Nephron progenitor cell (in vitro differentiated cells): Measurements from ENCODE around the gene CYTH1.

Experiments used
- DNase-seq: peaks from one replicate; pipeline ENCODE4 v3.0.0; 2021
- H3K27ac Mint-ChIP-seq: 2 replicates; pipeline ENCODE4 v1.8.0; 2021; ENCODE audit warnings: mild to moderate bottlenecking, moderate library complexity, mixed read lengths
- H3K27me3 Mint-ChIP-seq: 2 replicates; pipeline ENCODE4 v1.8.0; 2021; ENCODE audit warnings: mild to moderate bottlenecking, low read depth, mixed read lengths; ENCODE audit not compliant: poor library complexity
- H3K36me3 Mint-ChIP-seq: 2 replicates; pipeline ENCODE4 v1.8.0; 2021; ENCODE audit warnings: low read depth, mixed read lengths
- H3K4me1 Mint-ChIP-seq: 2 replicates; pipeline ENCODE4 v1.8.0; 2021; ENCODE audit warnings: mixed read lengths
- H3K4me3 Mint-ChIP-seq: 2 replicates; pipeline ENCODE4 v1.8.0; 2021; ENCODE audit warnings: mild to moderate bottlenecking, moderate library complexity, mixed read lengths
- H3K9me3 Mint-ChIP-seq: 2 replicates; pipeline ENCODE4 v1.8.0; 2021; ENCODE audit warnings: mild to moderate bottlenecking, moderate library complexity, mixed read lengths
- TF ChIP-seq, protein P1 (sequence below): fragments of 200-600 bp; sonication (generic); IDR thresholded peaks from 2 replicates; pipeline ENCODE4 v1.5.0; 2021; ENCODE audit warnings: antibody characterized with exemption

Gene CYTH1

DNA sequence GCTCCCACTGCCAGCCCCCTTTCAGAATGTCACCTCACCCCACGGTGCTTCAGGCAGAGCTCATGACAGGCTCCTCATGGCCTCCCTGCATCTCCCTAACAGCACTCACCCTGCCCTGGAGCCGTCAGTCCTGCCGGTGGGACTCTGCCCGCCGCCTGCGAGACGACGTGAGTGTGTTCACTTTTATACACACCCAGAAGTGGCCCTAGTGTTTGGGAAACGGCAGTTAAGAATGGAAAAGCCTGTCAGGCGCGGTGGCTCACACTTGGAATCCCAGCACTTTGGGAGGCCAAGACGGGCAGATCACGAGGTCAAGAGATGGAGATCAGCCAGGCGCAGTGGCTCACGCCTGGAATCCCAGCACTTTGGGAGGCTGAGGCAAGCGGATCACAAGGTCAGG lies 12.3 kb upstream of the CYTH1 start:
- Mint-ChIP-seq H3K36me3 (peaks cover 57% of the 10 kb centered on the region), H3K27me3 (peaks cover 2% of the 10 kb centered on the region), H3K4me1 (peaks cover 20% of the 10 kb centered on the region), H3K9me3 (no peaks in the 10 kb centered on the region), H3K27ac (no peak overlapping the region), H3K4me3 (no peak overlapping the region)
- DNase-seq = no peak
- TF ChIP-seq, protein P1, sequence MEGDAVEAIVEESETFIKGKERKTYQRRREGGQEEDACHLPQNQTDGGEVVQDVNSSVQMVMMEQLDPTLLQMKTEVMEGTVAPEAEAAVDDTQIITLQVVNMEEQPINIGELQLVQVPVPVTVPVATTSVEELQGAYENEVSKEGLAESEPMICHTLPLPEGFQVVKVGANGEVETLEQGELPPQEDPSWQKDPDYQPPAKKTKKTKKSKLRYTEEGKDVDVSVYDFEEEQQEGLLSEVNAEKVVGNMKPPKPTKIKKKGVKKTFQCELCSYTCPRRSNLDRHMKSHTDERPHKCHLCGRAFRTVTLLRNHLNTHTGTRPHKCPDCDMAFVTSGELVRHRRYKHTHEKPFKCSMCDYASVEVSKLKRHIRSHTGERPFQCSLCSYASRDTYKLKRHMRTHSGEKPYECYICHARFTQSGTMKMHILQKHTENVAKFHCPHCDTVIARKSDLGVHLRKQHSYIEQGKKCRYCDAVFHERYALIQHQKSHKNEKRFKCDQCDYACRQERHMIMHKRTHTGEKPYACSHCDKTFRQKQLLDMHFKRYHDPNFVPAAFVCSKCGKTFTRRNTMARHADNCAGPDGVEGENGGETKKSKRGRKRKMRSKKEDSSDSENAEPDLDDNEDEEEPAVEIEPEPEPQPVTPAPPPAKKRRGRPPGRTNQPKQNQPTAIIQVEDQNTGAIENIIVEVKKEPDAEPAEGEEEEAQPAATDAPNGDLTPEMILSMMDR = no peak

DNA sequence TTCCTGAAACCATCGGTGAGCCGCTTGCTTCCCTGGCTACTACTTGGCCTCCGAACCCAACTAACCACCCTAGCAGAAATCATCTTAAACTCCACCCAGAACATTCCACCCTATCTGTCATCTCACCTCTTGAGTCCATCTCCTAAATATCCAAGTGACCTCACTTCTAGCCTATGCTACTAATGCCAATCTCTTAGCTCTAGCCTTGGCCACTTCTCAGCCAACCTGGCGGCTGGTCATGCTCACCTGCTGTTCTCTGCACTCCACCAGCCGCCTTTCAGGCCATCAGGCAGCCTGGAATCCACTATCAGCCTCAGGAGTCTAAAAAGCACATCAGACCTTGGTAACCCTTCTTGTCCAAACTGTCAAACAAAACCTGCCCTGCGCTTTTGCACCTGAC lies 11.9 kb upstream of the CYTH1 start:
- Mint-ChIP-seq H3K4me3 (no peak overlapping the region), H3K27ac (no peak overlapping the region), H3K4me1 (peaks cover 23% of the 10 kb centered on the region), H3K27me3 (peaks cover 2% of the 10 kb centered on the region), H3K36me3 (peaks cover 53% of the 10 kb centered on the region), H3K9me3 (no peaks in the 10 kb centered on the region)
- DNase-seq = no peak
- TF ChIP-seq, protein P1 = no peak

DNA sequence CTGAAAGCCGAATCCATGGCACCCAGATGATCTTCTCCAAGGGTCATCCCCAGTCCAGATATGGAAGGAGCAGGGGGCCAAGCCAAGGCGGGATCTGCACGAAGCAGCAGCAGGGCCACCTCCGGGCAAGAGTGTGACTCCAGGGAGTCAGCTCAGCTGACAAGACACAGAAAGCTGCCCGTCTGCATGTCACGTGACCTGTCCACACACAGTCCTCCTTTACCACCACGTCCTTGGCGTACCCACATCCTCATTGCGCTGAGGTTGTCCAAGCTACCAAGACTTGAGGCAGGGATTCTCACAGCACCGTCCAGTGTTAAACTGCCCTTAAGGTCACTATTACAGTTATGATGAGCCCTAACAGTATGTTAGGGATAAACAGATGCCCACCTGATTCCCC lies 11.3 kb upstream of the CYTH1 start:
- TF ChIP-seq, protein P1 = no peak
- Mint-ChIP-seq H3K27me3 (peaks cover 2% of the 10 kb centered on the region), H3K27ac (no peak overlapping the region), H3K4me1 (peaks cover 23% of the 10 kb centered on the region), H3K9me3 (no peaks in the 10 kb centered on the region), H3K4me3 (no peak overlapping the region), H3K36me3 (peaks cover 47% of the 10 kb centered on the region)
- no peak for DNase-seq

DNA sequence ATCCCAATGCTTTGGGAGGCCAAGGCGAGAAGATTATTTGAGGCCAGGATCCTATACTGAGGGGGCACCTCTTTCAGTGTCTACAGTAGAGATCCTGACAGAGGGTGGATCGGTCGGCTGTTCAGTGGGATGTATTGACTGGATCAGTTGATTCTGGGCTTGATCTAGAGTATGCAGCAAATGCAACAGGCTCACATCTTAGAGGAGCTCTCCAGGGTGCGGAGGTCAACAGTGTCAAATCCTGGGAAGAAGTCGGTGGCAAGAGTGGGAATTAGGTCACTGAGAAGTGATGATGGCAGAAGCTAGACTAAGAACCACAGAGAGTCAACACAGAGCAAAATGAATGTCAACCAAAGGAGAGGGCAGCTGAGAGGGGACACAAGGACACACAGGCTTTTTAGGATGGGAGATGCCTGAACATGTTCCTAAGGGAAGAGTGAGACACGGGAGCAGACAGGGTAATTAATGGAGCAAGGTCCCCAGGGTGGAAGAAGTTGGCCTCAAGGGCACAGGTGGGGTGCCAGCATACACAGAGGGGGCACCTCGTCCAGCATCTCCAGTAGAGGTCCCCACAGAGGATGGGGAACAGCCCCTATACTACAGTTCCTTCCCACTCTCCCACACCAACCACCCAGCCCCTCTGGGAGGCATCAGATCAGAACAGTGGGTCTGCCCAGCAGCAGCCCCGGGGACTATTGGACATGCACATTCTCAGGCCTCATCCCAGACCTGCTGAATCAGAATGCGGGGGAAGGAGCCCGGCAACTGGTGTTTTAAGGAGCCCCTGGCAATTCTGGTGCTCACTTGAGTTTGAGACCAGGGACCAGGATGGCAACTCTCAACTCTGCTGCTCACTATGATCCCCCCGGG lies 10.0 kb upstream of the CYTH1 start:
- Mint-ChIP-seq H3K27ac (peak overlapping the region; percentile 56), H3K36me3 (peaks cover 46% of the 10 kb centered on the region), H3K4me3 (no peak overlapping the region), H3K9me3 (no peaks in the 10 kb centered on the region), H3K4me1 (peaks cover 23% of the 10 kb centered on the region), H3K27me3 (no peaks in the 10 kb centered on the region)
- no peak for DNase-seq
- TF ChIP-seq, protein P1 = no peak

DNA sequence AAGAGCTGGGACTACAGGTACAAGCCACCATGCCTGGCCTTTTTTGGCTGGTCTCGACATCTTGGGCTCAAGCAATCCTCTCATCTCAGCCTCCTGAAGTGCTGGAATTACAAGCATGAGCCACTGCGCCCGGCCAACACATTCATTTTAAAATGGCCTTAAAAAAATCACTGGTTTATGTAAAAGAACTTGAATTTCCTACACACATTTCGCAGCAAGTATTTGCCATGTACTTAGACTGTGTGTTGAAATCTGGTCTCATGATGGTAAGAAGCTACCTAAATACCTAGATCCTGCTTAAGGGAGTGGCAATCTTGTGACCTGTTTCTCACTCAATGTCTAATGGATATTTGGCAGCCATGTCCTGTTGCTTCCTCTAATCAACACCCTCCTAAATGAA lies 8.5 kb upstream of the CYTH1 start:
- Mint-ChIP-seq H3K27ac (no peak overlapping the region), H3K9me3 (no peaks in the 10 kb centered on the region), H3K27me3 (no peaks in the 10 kb centered on the region), H3K4me3 (no peak overlapping the region), H3K4me1 (peaks cover 23% of the 10 kb centered on the region), H3K36me3 (peaks cover 31% of the 10 kb centered on the region)
- no peak for DNase-seq
- TF ChIP-seq, protein P1 = no peak

DNA sequence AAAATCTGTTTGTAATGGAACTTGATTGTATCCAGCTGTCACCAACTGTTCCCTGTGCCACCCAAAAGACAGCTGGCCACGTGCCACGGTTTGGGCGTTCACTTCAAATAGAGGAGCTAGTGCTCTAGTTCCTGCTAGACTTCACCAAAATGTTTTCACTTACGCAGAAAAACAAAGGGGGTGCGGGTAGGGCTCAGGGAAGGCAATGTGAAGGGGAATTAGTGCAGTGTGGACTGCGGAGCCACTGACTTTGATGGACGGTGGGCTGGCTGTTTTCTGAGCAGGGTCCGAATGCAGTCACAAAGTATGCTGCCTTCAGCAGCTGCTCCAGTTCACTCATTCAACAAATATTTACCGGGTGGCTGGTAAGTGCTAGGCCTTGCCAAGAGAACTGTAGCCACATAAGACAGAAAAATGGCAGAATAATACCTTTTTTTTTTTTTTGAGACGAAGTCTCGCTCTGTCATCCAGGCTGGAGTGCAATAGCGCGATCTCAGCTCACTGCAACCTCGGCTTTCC lies 7.6 kb upstream of the CYTH1 start:
- Mint-ChIP-seq H3K27ac (peak overlapping the region; percentile 85), H3K4me3 (no peak overlapping the region), H3K27me3 (no peaks in the 10 kb centered on the region), H3K4me1 (peaks cover 23% of the 10 kb centered on the region), H3K36me3 (peaks cover 25% of the 10 kb centered on the region), H3K9me3 (no peaks in the 10 kb centered on the region)
- TF ChIP-seq, protein P1 = no peak
- DNase-seq = no peak
